MM.1S (cell line): ENCODE data around the gene IMMP2L.

Source experiments
- DNase-seq: peaks from one replicate; pipeline ENCODE4 v3.0.0-alpha.2; 2015
- H2AFZ ChIP-seq: fragments of 300-600 bp; sonication (generic); 2 replicates; pipeline ENCODE4 v1.6.0; 2016; ENCODE audit warnings: antibody characterized with exemption, low read length
- H3F3A ChIP-seq: fragments of 300-600 bp; sonication (generic); 2 replicates; pipeline ENCODE4 v1.6.1; 2016; ENCODE audit warnings: mild to moderate bottlenecking, antibody characterized with exemption, low read length, moderate library complexity, mixed read lengths; ENCODE audit not compliant: insufficient read depth
- H3K27ac ChIP-seq: fragments of 300-600 bp; sonication (generic); 2 replicates; pipeline ENCODE4 v1.5.1; 2016; ENCODE audit warnings: mild to moderate bottlenecking, low read length
- H3K27me3 ChIP-seq: fragments of 300-600 bp; sonication (generic); replicated peaks from 2 replicates; pipeline ENCODE4 v1.6.0; 2016; ENCODE audit warnings: low read length; ENCODE audit not compliant: insufficient read depth
- H3K36me3 ChIP-seq: fragments of 300-600 bp; sonication (generic); replicated peaks from 2 replicates; pipeline ENCODE4 v1.6.1; 2016; ENCODE audit warnings: mild to moderate bottlenecking, low read length, mixed read lengths; ENCODE audit not compliant: insufficient read depth
- H3K4me1 ChIP-seq: fragments of 300-600 bp; sonication (generic); 2 replicates; pipeline ENCODE4 v1.6.1; 2016; ENCODE audit warnings: low read length, mixed read lengths
- H3K4me2 ChIP-seq: fragments of 300-600 bp; sonication (generic); 2 replicates; pipeline ENCODE4 v1.6.0; 2016; ENCODE audit warnings: low read depth, low read length
- H3K4me3 ChIP-seq: fragments of 300-600 bp; sonication (generic); 2 replicates; pipeline ENCODE4 v1.5.1; 2016; ENCODE audit warnings: low read length, mixed read lengths
- H3K79me2 ChIP-seq: fragments of 300-600 bp; sonication (generic); 2 replicates; pipeline ENCODE4 v1.6.1; 2016; ENCODE audit warnings: mixed run types, low read length, mixed read lengths
- H3K9ac ChIP-seq: fragments of 300-600 bp; sonication (generic); 2 replicates; pipeline ENCODE4 v1.6.1; 2016; ENCODE audit warnings: low read length, mixed read lengths
- H3K9me2 ChIP-seq: fragments of 300-600 bp; sonication (generic); replicated peaks from 2 replicates; pipeline ENCODE4 v1.6.1; 2016; ENCODE audit warnings: mild to moderate bottlenecking, low read length, mixed read lengths; ENCODE audit not compliant: insufficient read depth
- H3K9me3 ChIP-seq: fragments of 300-600 bp; sonication (generic); replicated peaks from 2 replicates; pipeline ENCODE4 v1.6.1; 2016; ENCODE audit warnings: mild to moderate bottlenecking, low read length, mixed read lengths; ENCODE audit not compliant: insufficient read depth
- H4K20me1 ChIP-seq: fragments of 300-600 bp; sonication (generic); 2 replicates; pipeline ENCODE4 v1.6.1; 2016; ENCODE audit warnings: mild to moderate bottlenecking, low read length, moderate library complexity, mixed read lengths; ENCODE audit not compliant: insufficient read depth
- CTCF ChIP-seq: fragments of 300-600 bp; sonication (generic); IDR thresholded peaks from 2 replicates; pipeline ENCODE4 v1.5.1; 2016; ENCODE audit warnings: antibody characterized with exemption, low read length, mixed read lengths
- EZH2 ChIP-seq: fragments of 300-600 bp; sonication (generic); optimal IDR thresholded peaks from 2 replicates; pipeline ENCODE3; 2017; ENCODE audit warnings: low read depth, mild to moderate bottlenecking, antibody characterized with exemption, low read length, mixed read lengths
- EZH2phosphoT487 ChIP-seq: fragments of 300-600 bp; sonication (generic); IDR thresholded peaks from 2 replicates; pipeline ENCODE4 v1.6.1; 2018; ENCODE audit warnings: antibody characterized with exemption, low read length

Gene IMMP2L

GRCh38 chr7:111226800-111227199 is 335.5 kb downstream of the IMMP2L start:
- H3K27ac ChIP-seq, result no peak overlapping the region
- H3K4me3 ChIP-seq, result no peak overlapping the region
- no peak for DNase-seq
- no peaks in the 10 kb centered on the region for H3K36me3 ChIP-seq
- H3K27me3 ChIP-seq, result no peaks in the 10 kb centered on the region
- no peaks in the 10 kb centered on the region for H4K20me1 ChIP-seq
- no peak overlapping the region for H3K4me2 ChIP-seq
- no peaks in the 10 kb centered on the region for H3F3A ChIP-seq
- no peaks in the 10 kb centered on the region for H3K79me2 ChIP-seq
- no peaks in the 10 kb centered on the region for H3K9me2 ChIP-seq
- TF ChIP-seq EZH2phosphoT487 (no peak), CTCF (no peak), EZH2 (no peak)
- no peak overlapping the region for H2AFZ ChIP-seq
- H3K4me1 ChIP-seq, result no peaks in the 10 kb centered on the region
- H3K9me3 ChIP-seq, result no peaks in the 10 kb centered on the region
- H3K9ac ChIP-seq, result no peak overlapping the region

- Histone ChIP-seq H3K27me3 (no peaks in the 10 kb centered on the region), H3K36me3 (no peaks in the 10 kb centered on the region), H3K4me2 (no peak overlapping the region), H3K79me2 (no peaks in the 10 kb centered on the region), H4K20me1 (no peaks in the 10 kb centered on the region), H3K27ac (no peak overlapping the region), H3K4me3 (no peak overlapping the region), H3K9me3 (no peaks in the 10 kb centered on the region), H3F3A (no peaks in the 10 kb centered on the region), H3K9ac (no peak overlapping the region), H3K4me1 (no peaks in the 10 kb centered on the region), H2AFZ (no peak overlapping the region), H3K9me2 (no peaks in the 10 kb centered on the region)
- DNase-seq, result no peak
- TF ChIP-seq EZH2phosphoT487 (no peak), EZH2 (no peak), CTCF (no peak)
These were observed 337.7 kb downstream of the IMMP2L start for GRCh38 chr7:111224354-111225231.

GRCh38 chr7:111223802-111224253 is 338.5 kb downstream of the IMMP2L start:
- no peaks in the 10 kb centered on the region for H3K9me2 ChIP-seq
- H3K27ac ChIP-seq, result no peak overlapping the region
- H3K4me3 ChIP-seq, result no peak overlapping the region
- H2AFZ ChIP-seq, result no peak overlapping the region
- no peaks in the 10 kb centered on the region for H4K20me1 ChIP-seq
- H3F3A ChIP-seq, result no peaks in the 10 kb centered on the region
- no peaks in the 10 kb centered on the region for H3K9me3 ChIP-seq
- DNase-seq, result no peak
- no peaks in the 10 kb centered on the region for H3K79me2 ChIP-seq
- no peaks in the 10 kb centered on the region for H3K36me3 ChIP-seq
- H3K4me2 ChIP-seq, result no peak overlapping the region
- no peak overlapping the region for H3K9ac ChIP-seq
- no peaks in the 10 kb centered on the region for H3K27me3 ChIP-seq
- TF ChIP-seq EZH2phosphoT487 (no peak), EZH2 (no peak), CTCF (no peak)
- H3K4me1 ChIP-seq, result no peaks in the 10 kb centered on the region
